PC-3 (cell line): Measurements from ENCODE around the gene NFKB1.

Experiments used
- EZH2phosphoT487 ChIP-seq: fragments of 300-600 bp; sonication (generic); IDR thresholded peaks from 2 replicates; pipeline ENCODE4 v1.6.1; 2018; ENCODE audit warnings: mild to moderate bottlenecking, antibody characterized with exemption, low read length, borderline replicate concordance
- TF ChIP-seq, protein P1 (sequence below): fragments of 300-600 bp; sonication (generic); conservative IDR thresholded peaks from 2 replicates; pipeline ENCODE4 v1.5.1; 2017; ENCODE audit warnings: antibody characterized with exemption, low read depth, mild to moderate bottlenecking, low read length

DNA sequence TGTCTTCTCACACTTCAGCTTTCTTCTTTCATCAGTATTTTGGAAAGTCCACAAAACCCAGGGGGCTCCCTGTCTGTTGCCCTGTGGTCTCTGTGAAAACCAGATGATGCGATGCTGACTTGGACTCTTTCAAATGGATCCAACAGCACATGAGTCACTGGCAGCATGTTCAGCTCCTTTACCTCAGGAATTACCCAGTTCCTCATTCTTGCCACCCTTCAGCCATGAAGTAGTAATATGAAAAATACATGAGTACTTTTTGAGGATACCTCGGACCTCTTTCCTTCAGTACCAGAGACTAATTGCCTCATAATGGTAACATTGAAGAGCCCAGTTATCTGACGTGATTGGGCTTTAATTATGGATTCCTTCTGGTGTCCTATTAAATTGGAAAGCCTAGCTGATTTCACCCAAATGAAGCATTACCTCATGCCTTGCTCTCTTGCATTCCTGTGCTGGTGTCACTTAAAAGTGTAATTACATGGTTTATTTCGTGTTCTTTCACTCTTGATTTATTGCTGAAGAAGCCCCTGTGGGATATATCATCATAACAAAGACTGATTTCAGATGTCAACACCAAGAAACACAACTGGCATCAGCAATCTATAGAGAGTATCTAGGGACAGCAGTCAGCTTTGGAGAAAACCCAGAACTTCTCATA, 63.4 kb downstream of the NFKB1 start:
- TF ChIP-seq, protein P1, sequence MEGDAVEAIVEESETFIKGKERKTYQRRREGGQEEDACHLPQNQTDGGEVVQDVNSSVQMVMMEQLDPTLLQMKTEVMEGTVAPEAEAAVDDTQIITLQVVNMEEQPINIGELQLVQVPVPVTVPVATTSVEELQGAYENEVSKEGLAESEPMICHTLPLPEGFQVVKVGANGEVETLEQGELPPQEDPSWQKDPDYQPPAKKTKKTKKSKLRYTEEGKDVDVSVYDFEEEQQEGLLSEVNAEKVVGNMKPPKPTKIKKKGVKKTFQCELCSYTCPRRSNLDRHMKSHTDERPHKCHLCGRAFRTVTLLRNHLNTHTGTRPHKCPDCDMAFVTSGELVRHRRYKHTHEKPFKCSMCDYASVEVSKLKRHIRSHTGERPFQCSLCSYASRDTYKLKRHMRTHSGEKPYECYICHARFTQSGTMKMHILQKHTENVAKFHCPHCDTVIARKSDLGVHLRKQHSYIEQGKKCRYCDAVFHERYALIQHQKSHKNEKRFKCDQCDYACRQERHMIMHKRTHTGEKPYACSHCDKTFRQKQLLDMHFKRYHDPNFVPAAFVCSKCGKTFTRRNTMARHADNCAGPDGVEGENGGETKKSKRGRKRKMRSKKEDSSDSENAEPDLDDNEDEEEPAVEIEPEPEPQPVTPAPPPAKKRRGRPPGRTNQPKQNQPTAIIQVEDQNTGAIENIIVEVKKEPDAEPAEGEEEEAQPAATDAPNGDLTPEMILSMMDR = no peak
- no peak for TF ChIP-seq EZH2phosphoT487
